Measurements from ENCODE around the gene TMEM168.
"Not testable (repeated sequence)": the region's sequence is repeated elsewhere in the genome, so short reads cannot be mapped to it uniquely, and the experiment has no call there.

The TMEM168 gene

DNA sequence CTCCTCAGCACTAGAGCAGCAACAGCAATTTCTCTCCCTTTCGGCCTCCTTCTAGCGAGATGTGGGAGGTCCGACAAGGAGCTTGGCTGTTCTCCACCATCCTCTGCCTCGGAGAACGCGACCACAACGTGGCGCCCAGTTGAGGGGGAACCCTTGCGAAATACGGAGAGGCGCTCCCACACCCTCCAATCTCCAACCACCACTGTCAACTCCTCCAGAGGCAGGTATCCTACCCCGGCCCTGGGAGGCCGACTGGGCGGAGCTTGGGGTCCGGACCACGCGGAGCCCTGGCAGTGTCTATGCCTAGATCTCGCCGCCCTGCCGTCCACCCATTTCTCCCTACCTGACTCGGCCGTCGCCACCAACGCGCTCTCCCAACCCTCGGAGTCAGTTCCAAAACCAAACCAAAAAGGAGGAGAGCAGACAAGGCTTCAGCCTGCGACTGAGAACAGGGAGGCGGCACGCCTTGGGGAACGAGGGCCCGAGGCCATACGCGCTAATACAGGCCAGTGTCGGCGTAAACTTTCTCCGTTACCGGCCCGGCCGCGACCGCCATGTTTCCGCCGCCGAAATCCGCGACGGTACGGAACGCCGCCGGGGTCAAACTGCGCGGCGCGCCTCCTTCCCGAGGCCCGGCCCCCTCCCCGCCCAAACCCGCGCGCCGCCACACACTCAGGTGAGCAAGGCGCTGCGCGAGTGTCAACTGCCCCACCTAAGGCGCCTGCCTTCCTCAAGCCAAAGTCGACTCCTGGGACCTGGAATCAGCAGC, at the start of gene TMEM168:
TMEM168 (minus strand) TSS at position 577 of the 769 bp plus-strand sequence. CDS start 5,568 bp downstream, outside the sequence.
- peak; percentile 81 for DNase-seq

- not testable (repeated sequence) for DNase-seq
Observed at GRCh38 chr7:112835928-112836327, 45.7 kb upstream of the TMEM168 start.

GRCh38 chr7:112833082-112833481, 42.9 kb upstream of the TMEM168 start:
- no peak for DNase-seq

- DNase-seq: no peak
Observed at GRCh38 chr7:112830769-112831168, 40.6 kb upstream of the TMEM168 start.

DNA sequence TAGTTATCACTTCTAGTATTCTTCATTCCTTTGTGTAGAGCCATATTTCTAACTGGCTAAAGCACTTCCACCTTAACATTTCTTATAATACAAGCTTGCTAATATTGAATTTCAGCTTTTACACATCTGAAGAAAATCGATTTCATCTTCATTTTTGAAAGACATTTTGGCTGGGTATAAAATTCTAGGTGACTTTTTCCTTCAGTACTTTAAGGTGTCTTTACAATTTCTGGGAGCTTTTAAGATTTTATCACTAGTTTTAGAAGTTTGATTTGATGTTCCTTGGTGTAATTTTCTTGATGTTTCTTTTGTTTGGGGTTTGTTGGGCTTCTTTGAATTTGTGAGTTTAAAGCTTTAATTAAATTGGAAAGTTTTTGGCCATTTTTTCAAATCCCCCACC, 38.5 kb upstream of the TMEM168 start:
- no peak for DNase-seq

DNA sequence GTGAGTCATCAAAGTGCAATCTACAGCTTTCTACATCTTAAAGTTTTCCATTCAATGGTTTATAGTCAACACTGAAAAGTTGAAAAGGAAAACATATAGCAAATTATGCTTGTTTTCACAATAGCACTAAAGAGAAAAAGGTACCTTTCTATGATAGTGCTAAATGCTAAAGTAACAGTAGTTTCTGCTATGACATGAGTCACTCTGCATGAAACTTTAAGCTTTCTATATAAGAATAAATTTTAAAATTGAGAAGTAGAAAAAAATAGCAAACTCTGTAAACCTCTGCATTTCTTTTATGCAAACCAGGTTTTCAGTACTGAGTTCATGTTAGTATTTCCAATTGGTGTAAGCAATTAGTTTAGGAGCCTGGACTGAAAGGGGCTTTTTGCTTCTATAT, 31.2 kb upstream of the TMEM168 start:
- no peak for DNase-seq

GRCh38 chr7:112819536-112819935, 29.3 kb upstream of the TMEM168 start:
- no peak for DNase-seq

DNA sequence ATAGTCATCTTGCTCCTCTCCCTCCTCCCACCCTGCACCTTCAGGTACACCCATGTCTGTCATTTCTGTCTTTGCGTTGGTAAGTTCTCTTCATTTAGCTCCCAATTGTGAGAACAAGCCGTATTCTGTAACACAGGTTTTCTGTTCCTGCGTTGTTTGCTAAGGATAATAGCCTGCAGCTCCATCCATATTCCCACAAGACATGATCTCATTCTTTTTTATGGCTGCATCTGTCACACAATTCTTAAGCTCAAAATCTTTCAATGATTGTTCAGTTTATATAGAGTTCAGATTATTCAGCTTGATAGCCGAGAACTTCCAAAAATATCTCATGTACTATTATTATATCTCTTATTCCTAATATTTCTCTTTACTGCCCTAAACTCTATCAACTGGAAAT, 16.0 kb upstream of the TMEM168 start:
- DNase-seq: no peak

DNA sequence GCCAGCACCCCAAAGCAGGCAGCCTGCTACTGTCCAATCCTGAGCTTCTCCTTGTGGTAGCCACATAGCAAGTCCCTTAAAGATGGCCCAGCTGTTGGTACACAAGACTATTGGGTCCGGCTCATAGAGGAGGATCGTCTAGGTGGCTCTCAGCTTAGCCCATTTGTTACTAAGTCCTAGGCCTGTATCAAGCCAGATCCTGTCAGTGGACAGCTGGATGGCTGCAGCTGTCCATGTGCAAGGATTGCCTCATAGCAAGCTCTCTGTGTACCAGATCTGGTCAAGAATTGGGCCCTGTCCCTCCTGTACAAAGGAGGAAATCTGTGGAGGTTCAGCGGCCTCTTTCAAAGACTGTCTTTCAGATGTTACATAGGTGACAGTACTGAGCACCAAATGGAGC, 12.2 kb upstream of the TMEM168 start:
- no peak for DNase-seq

GRCh38 chr7:112800486-112800885, 10.3 kb upstream of the TMEM168 start:
- no peak for DNase-seq

DNA sequence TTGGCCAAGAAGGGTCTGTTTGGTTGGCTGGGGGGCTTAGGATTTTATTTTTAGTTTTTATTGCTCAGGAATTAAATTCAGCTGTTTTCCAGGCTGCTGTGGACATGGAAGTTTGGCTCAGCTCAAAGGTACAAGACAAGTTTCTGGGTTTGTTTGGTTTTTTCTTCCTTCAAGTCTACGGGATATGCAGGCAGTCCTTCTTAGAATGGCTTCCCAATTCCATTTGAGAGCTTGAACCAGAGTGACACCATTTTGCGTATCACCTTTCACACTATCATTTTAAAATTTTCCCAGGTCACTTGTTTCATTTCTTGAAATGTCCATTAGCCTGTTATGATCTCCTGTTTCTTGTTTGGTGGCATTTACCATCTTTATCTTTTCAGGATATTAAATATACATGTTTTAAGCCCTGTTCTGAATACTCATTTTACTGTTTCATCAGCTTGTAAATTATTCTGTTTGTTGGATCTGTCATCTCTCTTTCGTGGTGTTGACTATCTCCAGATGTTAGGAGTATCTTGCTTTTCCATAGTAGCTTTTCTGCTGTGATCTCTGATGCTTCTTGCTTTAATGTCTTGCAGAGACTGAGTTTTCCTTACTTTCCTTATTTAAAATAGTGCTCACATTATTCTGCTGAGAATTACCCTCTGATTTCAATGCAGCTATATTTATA, 9.4 kb upstream of the TMEM168 start:
- DNase-seq: no peak

DNA sequence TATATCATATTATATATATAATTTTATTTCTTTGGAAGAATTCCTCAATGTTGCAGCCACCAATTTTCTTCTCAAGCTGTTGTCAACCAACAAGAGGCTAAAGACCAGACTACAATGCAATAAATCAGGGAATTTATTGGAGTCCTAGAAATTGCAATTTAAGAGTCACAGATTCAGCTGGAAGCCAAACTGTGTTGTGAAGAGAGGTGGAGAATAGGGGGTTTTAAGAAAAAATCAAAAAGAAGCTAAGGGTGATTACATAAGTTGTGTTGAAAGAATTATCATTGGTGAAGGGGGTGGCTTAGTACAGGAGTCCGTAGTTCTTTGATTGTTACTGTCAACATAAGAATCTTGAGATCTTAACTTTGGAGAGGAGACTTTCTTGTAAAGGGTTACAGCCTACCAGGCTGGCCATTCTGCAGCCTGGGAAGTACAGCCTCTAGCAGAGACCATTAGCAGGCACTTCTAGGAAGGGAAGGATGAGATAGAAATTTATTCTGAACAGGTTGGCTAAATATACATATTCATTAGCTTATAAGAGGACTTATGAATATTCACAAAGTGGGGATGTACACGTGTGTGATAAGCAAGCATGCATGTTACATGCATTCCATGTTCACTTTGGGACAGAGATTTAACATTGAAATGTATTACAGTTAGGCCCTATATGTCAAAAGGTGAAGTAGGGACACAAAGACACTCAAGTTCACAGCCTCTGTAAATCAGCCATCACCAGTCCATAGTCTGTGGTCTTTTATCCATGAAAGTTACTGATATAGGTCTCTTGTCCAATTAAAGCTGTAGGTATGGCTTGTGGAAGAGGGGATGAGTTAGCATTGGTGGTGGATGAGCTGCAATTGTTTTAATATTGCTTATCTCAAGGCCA, 8.3 kb upstream of the TMEM168 start:
- DNase-seq: no peak

- not testable (repeated sequence) for DNase-seq
Observed at GRCh38 chr7:112796552-112796951, 6.4 kb upstream of the TMEM168 start.

GRCh38 chr7:112792441-112792840, 2.2 kb upstream of the TMEM168 start:
- no peak for DNase-seq

DNA sequence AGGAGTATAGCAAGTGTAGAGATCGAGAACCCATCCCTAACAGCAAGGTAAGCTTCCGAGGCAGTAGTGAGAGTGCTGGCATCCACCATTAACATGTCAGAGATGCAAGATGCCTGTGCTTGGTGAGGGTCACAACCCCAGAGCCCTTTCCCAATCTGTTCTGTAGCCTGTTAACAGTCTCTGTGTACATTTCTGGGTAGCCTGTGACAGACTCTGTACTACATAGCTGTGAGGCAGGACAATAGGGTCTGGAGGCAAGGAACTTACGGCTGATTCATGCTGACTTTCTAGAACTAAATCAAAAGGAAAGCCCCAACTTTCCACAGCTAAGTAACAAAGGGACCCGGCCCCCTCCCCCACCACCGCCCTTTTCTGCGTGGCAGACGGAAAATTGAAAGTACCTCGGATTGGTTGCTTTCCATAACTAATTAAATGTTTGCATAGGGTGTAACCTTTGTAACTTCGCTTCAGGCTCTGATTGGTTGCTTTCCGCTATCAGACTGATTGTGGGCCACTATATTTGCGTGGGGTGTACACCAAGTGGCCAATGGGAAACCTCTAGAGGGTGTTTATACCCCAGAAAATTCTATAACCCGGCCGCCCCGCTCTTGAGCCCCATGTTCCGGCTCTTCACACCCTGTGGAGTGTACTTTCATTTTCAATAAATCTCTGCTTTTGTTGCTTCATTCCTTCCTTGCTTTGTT, 1.4 kb upstream of the TMEM168 start:
- no peak for DNase-seq

GRCh38 chr7:112790586-112791003, 402 bp upstream of the TMEM168 start:
- DNase-seq: no peak

DNA sequence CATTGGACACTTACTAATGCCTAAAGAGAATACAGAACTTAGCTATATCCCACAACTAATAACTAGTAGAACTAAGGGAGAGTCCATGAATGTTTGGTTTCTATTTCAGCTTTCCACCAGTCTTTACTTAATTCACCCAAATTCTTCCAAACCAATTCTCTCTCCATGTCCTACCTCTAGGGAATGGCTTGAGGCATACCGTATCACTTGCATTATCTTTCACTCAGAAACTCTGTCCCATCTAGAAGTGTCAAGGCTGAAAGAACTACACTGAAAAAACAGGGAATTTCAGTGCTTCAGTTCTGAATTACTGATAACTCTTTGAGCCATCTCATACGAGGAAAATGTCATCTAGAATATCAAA, 758 bp downstream of the TMEM168 start:
- no peak for DNase-seq

DNA sequence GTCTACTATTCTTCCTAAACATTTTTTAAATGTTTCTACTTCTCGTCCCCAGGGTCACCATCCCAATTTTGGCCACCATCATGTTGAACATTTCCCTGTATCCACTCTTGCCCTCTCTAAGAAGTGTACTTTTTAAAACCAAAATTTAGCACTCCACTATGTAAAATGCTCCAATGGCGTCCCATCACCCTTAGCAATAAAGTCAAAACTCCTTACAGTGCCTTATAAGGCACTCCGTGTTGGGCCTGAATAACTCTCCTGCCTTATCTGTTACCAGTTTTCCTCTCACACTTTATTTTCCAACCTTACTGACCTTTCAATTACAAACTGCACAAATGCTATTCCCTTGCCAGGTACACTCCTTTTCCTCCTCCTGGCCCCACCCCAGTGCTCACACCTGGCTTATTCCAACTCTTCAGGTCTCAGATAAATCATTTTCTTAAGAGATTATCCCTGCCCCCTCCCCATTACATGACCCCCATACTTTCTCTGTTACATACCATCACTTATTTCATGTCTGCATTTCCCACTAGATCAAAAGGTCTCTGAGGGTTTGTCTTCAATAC, 1.3 kb downstream of the TMEM168 start:
- no peak for DNase-seq

GRCh38 chr7:112784603-112785002, 5.6 kb downstream of the TMEM168 start:
- no peak for DNase-seq

DNA sequence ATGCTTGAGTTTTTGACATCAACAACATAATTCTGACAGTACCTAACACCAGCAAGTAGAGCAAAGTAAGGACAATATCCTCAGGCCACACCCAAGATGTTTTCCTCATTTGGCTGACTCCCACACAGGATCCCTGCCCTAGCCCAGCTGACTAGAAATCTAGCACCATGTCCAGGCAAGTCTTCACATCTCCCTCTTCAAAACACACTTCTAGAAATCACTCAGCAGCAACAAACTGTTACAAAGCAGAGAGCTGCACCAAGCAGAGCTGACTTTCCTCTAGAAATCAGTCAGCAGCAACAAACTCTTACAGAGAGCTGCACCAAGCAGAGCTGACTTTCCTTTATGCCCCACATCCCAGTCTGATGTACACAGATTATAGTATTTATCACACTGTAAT, 7.7 kb downstream of the TMEM168 start:
- DNase-seq: no peak

DNA sequence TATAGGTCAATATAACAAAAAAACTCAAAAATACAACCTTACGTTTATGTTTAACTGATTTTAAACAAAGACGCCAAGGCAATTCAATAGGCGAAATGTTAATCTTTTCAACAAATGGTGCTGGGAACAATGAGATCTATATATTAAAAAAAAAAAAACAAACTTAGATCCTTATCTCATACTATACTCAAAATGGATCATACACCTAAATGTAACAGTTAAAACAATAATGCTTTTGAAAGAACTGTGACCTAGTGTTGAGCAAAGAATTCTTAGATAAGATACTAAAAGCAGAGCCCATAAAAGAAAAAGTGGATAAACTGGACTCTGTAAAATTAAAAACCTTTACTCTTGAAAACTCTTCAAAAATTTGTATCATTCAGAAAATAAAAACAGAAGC, 8.6 kb downstream of the TMEM168 start:
- no peak for DNase-seq

GRCh38 chr7:112781110-112781509, 9.1 kb downstream of the TMEM168 start:
- DNase-seq: no peak

DNA sequence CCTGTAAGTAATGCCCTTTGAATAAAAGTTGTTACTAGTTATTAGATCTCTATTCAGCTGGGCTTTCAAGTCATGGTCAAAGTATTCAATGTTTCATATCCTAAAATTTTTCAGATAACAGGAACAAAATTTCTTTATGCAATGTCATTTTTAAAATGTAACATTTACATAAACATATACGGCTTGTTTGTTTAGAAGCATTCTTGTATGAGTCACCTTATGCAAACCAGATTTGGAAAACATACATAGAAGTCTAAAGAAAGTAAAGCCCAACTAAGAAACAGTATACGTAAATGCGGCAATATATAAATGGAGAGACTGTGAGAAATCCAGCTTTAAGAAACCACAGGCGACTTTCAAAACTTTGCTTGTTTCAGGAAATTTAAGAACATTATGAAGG, 10.5 kb downstream of the TMEM168 start:
- DNase-seq: no peak
